ENCODE data around the gene MSANTD2.

MSANTD2 gene

GRCh38 chr11:124769806-124770774 is 30.1 kb downstream of the MSANTD2 start:
- Mint-ChIP-seq H3K27me3 (no peaks in the 10 kb centered on the region), H3K9me3 (ENCODE audit: low read depth) (no peaks in the 10 kb centered on the region)

GRCh38 chr11:124768914-124769313 is 31.3 kb downstream of the MSANTD2 start:
- no peaks in the 10 kb centered on the region for H3K4me1 Mint-ChIP-seq (ENCODE audit: low read depth)
- no peak overlapping the region for H3K4me3 Mint-ChIP-seq
- H3K9me3 Mint-ChIP-seq (ENCODE audit: low read depth) = no peaks in the 10 kb centered on the region
- H3K36me3 Mint-ChIP-seq = peaks cover 10% of the 10 kb centered on the region
- H3K27me3 Mint-ChIP-seq = no peaks in the 10 kb centered on the region
- H3K27ac Mint-ChIP-seq = no peak overlapping the region

More at GRCh38 chr11:124769806-124770774, 30.1 kb downstream of the MSANTD2 start:
- H3K4me3 Mint-ChIP-seq = no peak overlapping the region
- H3K4me1 Mint-ChIP-seq (ENCODE audit: low read depth) = no peaks in the 10 kb centered on the region
- peaks cover 13% of the 10 kb centered on the region for H3K36me3 Mint-ChIP-seq
- H3K27ac Mint-ChIP-seq = no peak overlapping the region

- peaks cover under 1% of the 10 kb centered on the region for H3K36me3 Mint-ChIP-seq
- H3K4me1 Mint-ChIP-seq (ENCODE audit: low read depth) = peaks cover 7% of the 10 kb centered on the region
- peaks cover 1% of the 10 kb centered on the region for H3K27me3 Mint-ChIP-seq
- H3K27ac Mint-ChIP-seq = no peak overlapping the region
- no peaks in the 10 kb centered on the region for H3K9me3 Mint-ChIP-seq (ENCODE audit: low read depth)
- H3K4me3 Mint-ChIP-seq = no peak overlapping the region
Measured at GRCh38 chr11:124766156-124766555, 34.0 kb downstream of the MSANTD2 start.

- H3K36me3 Mint-ChIP-seq = no peaks in the 10 kb centered on the region
- peak overlapping the region; percentile 82 for H3K27ac Mint-ChIP-seq
- peaks cover 4% of the 10 kb centered on the region for H3K27me3 Mint-ChIP-seq
Measured at GRCh38 chr11:124763156-124763947, 36.9 kb downstream of the MSANTD2 start.

GRCh38 chr11:124762624-124763155 is 37.5 kb downstream of the MSANTD2 start:
- peak overlapping the region; percentile 97 for H3K4me3 Mint-ChIP-seq
- no peaks in the 10 kb centered on the region for H3K9me3 Mint-ChIP-seq (ENCODE audit: low read depth)
- no peak overlapping the region for H3K27ac Mint-ChIP-seq
- peaks cover 21% of the 10 kb centered on the region for H3K4me1 Mint-ChIP-seq (ENCODE audit: low read depth)
- H3K36me3 Mint-ChIP-seq = no peaks in the 10 kb centered on the region
- H3K27me3 Mint-ChIP-seq = peaks cover 7% of the 10 kb centered on the region

More at GRCh38 chr11:124763156-124763947, 36.9 kb downstream of the MSANTD2 start:
- peak overlapping the region; percentile 97 for H3K4me3 Mint-ChIP-seq
- H3K9me3 Mint-ChIP-seq (ENCODE audit: low read depth) = no peaks in the 10 kb centered on the region
- peaks cover 19% of the 10 kb centered on the region for H3K4me1 Mint-ChIP-seq (ENCODE audit: low read depth)

- Mint-ChIP-seq H3K4me3 (peak within 1 kb of the TSS; percentile 97), H3K4me1 (ENCODE audit: low read depth) (peaks cover 21% of the 10 kb centered on the region), H3K27ac (peak within 1 kb of the TSS; percentile 82)
Measured at GRCh38 chr11:124762105-124762623, 38.0 kb downstream of the MSANTD2 start, which contains the start of gene ESAM. Gene ESAM (minus strand): TSS chr11:124762290. CDS start chr11:124762154, 136 bp downstream.

GRCh38 chr11:124761301-124762104 is 38.7 kb downstream of the MSANTD2 start:
- Mint-ChIP-seq H3K27me3 (peaks cover 10% of the 10 kb centered on the region), H3K36me3 (no peaks in the 10 kb centered on the region), H3K9me3 (ENCODE audit: low read depth) (no peaks in the 10 kb centered on the region), H3K4me3 (peak overlapping the region; percentile 70), H3K4me1 (ENCODE audit: low read depth) (peaks cover 21% of the 10 kb centered on the region), H3K27ac (no peak overlapping the region)

More at GRCh38 chr11:124762105-124762623, 38.0 kb downstream of the MSANTD2 start, which contains the start of gene ESAM:
- H3K9me3 Mint-ChIP-seq (ENCODE audit: low read depth) = no peaks in the 10 kb centered on the region
- no peaks in the 10 kb centered on the region for H3K36me3 Mint-ChIP-seq
- H3K27me3 Mint-ChIP-seq = peaks cover 10% of the 10 kb centered on the region

GRCh38 chr11:124760806-124761205 is 39.4 kb downstream of the MSANTD2 start:
- Mint-ChIP-seq H3K27me3 (peaks cover 14% of the 10 kb centered on the region), H3K27ac (no peak overlapping the region)

GRCh38 chr11:124760205-124760652 is 40.0 kb downstream of the MSANTD2 start:
- H3K9me3 Mint-ChIP-seq (ENCODE audit: low read depth) = no peaks in the 10 kb centered on the region
- H3K4me1 Mint-ChIP-seq (ENCODE audit: low read depth) = peaks cover 21% of the 10 kb centered on the region

More at GRCh38 chr11:124760806-124761205, 39.4 kb downstream of the MSANTD2 start:
- no peaks in the 10 kb centered on the region for H3K36me3 Mint-ChIP-seq
- no peaks in the 10 kb centered on the region for H3K9me3 Mint-ChIP-seq (ENCODE audit: low read depth)
- peaks cover 21% of the 10 kb centered on the region for H3K4me1 Mint-ChIP-seq (ENCODE audit: low read depth)
- H3K4me3 Mint-ChIP-seq = peak overlapping the region; percentile 57

GRCh38 chr11:124759266-124760204 is 40.7 kb downstream of the MSANTD2 start:
- Mint-ChIP-seq H3K36me3 (no peaks in the 10 kb centered on the region), H3K27me3 (peaks cover 15% of the 10 kb centered on the region), H3K27ac (no peak overlapping the region), H3K9me3 (ENCODE audit: low read depth) (no peaks in the 10 kb centered on the region), H3K4me3 (peak overlapping the region; percentile 35), H3K4me1 (ENCODE audit: low read depth) (peaks cover 21% of the 10 kb centered on the region)

More at GRCh38 chr11:124760205-124760652, 40.0 kb downstream of the MSANTD2 start:
- Mint-ChIP-seq H3K36me3 (no peaks in the 10 kb centered on the region), H3K4me3 (peak overlapping the region; percentile 57), H3K27me3 (peaks cover 14% of the 10 kb centered on the region), H3K27ac (no peak overlapping the region)

GRCh38 chr11:124758355-124759265 is 41.6 kb downstream of the MSANTD2 start:
- H3K36me3 Mint-ChIP-seq = no peaks in the 10 kb centered on the region
- H3K4me3 Mint-ChIP-seq = peak overlapping the region; percentile 75
- H3K4me1 Mint-ChIP-seq (ENCODE audit: low read depth) = peaks cover 21% of the 10 kb centered on the region
- H3K27ac Mint-ChIP-seq = no peak overlapping the region
- no peaks in the 10 kb centered on the region for H3K9me3 Mint-ChIP-seq (ENCODE audit: low read depth)
- peaks cover 15% of the 10 kb centered on the region for H3K27me3 Mint-ChIP-seq

- Mint-ChIP-seq H3K4me1 (ENCODE audit: low read depth) (peaks cover 19% of the 10 kb centered on the region), H3K4me3 (no peak overlapping the region), H3K27ac (no peak overlapping the region), H3K36me3 (no peaks in the 10 kb centered on the region), H3K9me3 (ENCODE audit: low read depth) (no peaks in the 10 kb centered on the region), H3K27me3 (peaks cover 14% of the 10 kb centered on the region)
Measured at GRCh38 chr11:124757320-124757719, 42.9 kb downstream of the MSANTD2 start.

All from activated naive CD8-positive, alpha-beta T cell (primary cell).